HG03280 (cell line): Measurements from ENCODE around the gene TDRD12.
"Not testable (repeated sequence)": the region's sequence is repeated elsewhere in the genome, so short reads cannot be mapped to it uniquely, and the experiment has no call there.

ENCODE experiments used
- ATAC-seq: cut with Tn5 transposase; IDR thresholded peaks from one replicate; pipeline ENCODE4 v1.9.1; 2021; ENCODE audit warnings: mild to moderate bottlenecking, moderate library complexity; ENCODE audit not compliant: unreplicated experiment

The TDRD12 gene

DNA sequence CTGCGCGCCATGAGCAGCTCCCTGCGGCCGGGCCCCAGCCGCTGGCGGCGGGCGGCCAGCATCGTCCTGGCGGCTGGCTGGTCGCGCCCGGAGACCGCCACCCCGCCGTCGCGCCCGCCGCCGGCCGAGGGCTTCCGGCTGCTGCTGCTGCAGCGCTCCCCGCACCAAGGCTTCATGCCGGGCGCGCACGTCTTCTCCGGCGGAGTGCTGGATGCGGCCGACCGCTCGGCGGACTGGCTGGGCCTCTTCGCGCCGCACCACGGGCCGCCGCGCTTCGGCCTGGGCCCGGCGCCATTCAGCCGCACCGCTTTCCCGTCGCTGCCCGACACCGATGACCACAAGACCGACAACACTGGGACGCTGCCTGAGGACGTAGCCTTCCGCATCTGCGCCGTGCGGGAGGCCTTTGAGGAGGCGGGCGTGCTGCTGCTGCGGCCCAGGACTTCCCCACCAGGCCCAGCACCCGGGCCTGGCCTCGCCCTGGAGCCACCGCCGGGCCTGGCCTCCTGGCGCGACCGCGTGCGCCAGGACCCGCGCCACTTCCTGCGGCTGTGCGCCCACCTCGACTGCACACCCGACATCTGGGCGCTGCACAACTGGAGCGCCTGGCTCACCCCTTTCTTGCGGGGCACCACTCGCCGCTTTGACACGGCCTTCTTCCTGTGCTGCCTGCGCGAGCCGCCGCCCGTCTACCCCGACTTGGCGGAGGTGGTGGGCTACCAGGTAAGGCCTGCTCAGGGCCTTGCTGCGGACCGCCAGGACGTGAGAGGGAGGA, 27.4 kb upstream of the TDRD12 start:
- peak; percentile 60 for ATAC-seq

DNA sequence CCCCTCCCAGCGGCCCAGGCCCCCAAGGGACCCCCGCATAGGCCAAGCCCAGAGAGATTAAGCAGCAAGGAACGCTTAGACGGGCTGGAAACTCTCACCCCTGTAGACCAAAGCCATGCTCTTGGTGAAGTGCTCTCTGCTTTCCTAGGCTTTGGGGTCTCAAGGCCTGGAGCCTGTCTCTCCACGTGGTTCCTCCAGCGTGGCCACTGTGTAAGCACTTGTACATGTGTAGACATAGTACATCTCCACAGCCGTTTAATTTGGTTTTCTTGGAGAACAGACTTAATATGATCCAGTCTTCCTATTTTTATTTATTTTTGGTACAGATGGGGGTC, 26.9 kb upstream of the TDRD12 start:
- no peak for ATAC-seq

- ATAC-seq = not testable (repeated sequence)
Measured at GRCh38 chr19:32693151-32694108, 26.1 kb upstream of the TDRD12 start.

GRCh38 chr19:32694316-32694715, 25.3 kb upstream of the TDRD12 start:
- not testable (repeated sequence) for ATAC-seq

DNA sequence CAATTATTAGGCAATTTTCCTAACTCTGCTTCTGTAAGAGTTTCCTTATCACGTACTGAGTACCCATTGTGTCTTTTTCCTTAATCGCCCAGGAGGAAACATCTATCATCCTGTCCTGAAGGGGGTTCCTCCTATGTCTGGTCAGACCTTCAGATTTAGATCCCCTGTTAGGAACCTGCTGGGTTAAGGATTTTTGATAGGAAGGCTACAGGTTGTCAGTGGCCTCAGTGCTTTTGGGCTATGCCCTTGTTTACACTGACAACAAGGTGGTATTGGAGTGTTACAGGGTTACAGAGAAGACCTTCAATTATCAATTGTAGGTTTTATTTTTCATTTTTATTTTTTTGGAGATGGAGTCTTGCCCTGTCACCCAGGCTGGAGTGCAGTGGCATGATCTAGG, 24.7 kb upstream of the TDRD12 start:
- ATAC-seq = not testable (repeated sequence)

GRCh38 chr19:32695506-32695905, 24.1 kb upstream of the TDRD12 start:
- ATAC-seq = not testable (repeated sequence)

DNA sequence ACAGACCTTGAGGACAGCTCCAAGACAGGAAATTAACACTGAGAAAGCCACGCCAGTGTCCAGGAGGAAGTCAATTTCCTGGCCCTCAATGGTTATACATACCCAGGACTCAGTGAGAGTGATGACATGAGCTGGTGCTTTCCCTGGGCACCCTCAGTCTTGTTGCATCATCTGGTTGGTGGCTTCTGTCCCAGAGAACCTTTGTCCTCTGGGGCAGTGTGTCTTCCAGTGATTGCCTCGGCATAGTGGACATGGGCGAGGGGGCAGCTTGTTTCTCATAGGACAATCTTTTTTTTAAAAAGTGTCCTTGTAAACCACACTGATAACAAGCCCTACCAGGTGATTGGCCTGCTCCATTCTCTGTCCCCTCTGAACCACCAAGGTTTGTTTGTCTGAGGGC, 22.8 kb upstream of the TDRD12 start:
- not testable (repeated sequence) for ATAC-seq

DNA sequence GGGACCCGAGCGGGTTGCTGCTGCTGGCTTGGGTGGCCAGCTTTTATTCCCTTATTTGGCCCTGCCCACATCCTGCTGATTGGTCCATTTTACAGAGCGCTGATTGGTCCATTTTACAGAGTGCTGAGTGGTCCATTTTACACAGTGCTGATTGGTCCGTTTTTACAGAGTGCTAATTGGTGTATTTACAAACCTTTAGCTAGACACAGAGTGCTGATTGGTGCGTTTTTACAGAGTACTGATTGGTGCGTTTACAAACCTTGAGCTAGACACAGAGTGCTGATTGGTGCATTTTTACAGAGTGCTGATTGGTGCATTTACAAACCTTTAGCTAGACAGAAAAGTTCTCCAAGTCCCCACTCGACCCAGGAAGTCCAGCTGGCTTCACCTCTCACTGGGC, 19.4 kb upstream of the TDRD12 start:
- ATAC-seq = not testable (repeated sequence)

GRCh38 chr19:32702010-32702409, 17.6 kb upstream of the TDRD12 start:
- ATAC-seq = no peak

DNA sequence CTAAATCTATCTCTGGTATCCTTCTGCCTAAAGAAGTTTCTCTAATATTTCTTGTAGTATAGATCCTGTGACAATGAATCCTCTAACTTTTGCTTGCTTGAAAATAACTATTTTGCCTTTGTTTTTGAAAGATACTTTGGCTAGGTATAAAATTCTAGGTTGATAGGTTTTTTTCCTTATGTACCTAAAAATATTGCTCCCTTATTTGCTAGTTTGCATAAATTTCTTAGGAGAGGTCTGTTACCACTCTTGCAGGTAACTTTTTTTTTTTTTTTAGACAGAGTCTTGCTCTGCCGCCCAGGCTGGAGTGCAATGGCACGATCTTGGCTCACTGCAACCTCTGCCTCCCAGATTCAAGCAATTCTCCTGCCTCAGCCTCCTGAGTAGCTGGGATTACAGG, 15.6 kb upstream of the TDRD12 start:
- ATAC-seq = not testable (repeated sequence)

- ATAC-seq = no peak
Measured at GRCh38 chr19:32708457-32708856, 11.1 kb upstream of the TDRD12 start.

DNA sequence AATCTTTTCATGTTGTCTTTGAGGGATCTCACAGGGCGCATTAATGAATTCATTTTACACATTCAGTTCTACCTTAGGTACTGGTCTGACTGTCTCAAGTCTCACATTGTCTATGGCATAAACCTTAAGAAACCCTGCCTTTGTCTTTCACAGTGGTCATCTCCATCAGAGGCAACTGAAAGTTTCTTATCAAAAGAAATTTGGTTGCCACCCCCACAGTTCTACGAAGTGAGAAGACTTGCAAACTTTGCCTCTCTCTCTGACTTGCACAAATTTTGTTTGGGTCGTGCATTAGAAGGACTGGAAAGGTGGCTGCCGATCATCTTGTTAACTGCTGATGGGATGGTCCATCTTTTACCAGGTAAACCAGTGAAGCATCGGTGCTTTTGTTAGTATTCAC, 10.5 kb upstream of the TDRD12 start:
- ATAC-seq = no peak

- no peak for ATAC-seq
Measured at GRCh38 chr19:32711747-32712146, 7.8 kb upstream of the TDRD12 start.

GRCh38 chr19:32716203-32716602, 3.4 kb upstream of the TDRD12 start:
- not testable (repeated sequence) for ATAC-seq

DNA sequence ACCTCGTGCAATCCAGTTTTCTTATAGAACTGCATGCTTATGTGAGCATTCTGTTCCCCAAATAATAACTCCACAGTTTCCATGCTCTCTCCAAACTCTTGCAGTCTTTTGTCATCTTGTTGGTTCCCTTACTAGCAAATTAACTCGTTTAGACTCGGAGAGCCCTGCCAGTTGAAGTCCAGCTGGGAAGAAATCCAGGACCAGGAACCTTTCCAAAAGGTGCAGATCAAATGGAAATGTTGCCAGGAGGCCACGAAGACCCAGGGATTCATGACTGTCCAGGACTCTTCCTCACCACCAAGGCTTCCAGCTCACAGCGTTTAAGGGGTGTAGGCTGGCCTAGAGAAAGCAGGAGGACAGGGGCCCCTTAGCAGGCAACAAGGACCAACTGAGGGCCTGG, 2.1 kb upstream of the TDRD12 start:
- ATAC-seq = no peak

DNA sequence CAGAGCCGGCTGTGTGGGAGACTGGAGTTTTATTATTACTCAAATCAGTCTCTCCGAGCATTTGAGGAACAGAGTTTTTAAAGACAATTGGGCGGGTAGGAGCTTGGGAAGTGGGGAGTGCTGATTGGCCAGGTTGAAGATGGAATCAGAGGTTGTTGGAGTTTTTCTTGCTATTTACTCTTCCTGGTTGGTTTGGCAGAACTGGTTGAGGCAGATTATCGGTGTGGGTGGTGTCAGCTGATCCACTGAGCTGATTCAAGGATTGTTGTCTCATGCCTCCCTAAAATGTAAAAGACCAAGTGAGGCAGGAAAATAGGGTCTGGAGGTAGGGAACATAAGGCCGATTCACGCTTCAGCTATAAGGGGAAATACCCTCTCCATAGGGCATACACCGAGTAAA, 1.3 kb upstream of the TDRD12 start:
- ATAC-seq = no peak

DNA sequence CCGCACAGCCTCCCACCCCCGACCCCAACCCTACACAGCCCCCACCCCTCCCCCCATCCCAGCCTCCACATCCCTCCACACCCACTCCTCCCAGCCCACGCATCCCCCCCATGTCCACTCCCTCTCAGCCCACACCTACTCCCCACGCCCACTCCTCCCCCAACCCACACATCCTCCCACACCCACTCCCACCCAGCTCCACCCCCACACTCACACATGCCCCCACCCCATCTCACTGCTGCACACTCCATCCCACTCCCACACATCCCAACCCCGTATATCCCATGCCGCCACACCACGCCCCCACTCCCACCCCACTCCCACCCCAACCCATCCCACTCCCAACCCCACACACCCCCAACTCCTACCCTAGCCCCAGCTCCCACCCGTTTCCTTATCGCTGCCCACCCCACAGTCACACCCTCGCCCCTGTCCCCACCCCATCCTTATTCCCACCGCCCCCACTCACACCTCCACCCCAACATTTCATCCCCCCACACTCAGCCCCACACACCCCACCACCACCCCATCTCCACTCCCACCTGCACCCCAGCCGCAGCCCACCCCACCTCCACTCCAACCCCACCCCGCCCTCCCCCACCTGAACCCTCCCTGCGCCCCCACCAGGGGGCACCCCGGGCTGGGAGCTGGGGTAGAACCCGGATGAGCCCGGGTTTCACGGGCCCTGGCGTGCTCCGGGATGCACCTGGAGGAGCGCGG, 809 bp downstream of the TDRD12 start:
- no peak for ATAC-seq

- no peak for ATAC-seq
Measured at GRCh38 chr19:32720936-32721250, 1.3 kb downstream of the TDRD12 start.

DNA sequence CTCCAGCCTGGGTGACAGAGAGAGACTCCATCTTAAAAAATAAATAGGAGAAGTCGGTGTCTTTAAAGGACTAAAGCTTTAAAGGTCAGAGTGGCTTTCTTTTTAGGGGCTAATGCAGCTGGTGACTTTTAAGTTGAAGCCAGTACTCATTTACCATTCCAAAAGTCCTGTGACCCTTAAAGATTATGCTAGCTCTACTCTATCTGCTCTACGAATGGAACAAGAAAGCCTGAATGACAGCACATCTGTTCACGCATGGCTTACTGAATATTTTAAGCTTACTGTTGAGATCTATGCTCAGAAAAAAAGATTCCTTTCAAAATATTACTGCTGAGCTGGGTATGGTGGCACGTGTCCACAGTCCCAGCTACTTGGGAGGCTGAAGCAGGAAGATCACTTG, 16.4 kb downstream of the TDRD12 start:
- ATAC-seq = no peak

- ATAC-seq = no peak
Measured at GRCh38 chr19:32743021-32743420, 23.5 kb downstream of the TDRD12 start.

DNA sequence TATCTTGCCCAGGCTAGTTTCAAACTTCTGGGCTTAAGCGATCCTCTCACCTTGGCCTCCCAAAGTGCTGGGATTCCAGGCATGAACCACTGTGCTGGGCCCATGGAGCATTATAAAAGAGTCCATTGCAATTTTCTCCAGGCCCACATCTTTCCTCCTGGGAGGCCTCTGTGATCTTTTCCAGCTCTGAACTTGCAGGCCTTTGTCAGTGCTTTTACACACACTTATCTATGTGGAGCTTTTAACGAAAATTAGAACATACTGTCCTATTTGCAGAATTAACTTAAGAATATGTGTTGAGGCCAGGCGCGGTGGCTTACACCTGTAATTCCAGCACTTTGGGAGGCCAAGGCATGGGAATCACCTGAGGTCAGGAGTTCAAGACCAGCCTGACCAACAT, 23.9 kb downstream of the TDRD12 start:
- ATAC-seq = no peak
